CD4-positive, alpha-beta T cell treated with Interleukin-15 for 4 hours (primary cell): Measurements from ENCODE around the gene PLEKHG5.
"Not testable (repeated sequence)": the region's sequence is repeated elsewhere in the genome, so short reads cannot be mapped to it uniquely, and the experiment has no call there.

Experiments used
- DNase-seq: peaks from one replicate; pipeline ENCODE4 v3.0.0-alpha.2; 2020; ENCODE audit warnings: low spot score

Gene PLEKHG5

DNA sequence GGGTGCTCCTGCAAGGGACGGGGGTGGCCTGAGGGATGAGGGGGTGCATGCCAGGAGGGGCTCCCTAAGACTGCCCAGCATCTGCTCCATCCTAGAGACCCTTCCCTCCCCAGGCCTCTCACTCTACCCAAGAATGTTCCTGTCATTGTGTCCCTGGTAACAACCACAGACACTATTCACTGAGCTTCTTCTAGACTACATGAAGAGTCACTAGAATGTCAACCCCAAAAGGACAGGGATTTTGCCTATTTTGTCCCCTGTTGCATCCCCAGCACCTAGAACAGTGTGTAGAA is 28.4 kb downstream of the PLEKHG5 start:
- DNase-seq = no peak

DNA sequence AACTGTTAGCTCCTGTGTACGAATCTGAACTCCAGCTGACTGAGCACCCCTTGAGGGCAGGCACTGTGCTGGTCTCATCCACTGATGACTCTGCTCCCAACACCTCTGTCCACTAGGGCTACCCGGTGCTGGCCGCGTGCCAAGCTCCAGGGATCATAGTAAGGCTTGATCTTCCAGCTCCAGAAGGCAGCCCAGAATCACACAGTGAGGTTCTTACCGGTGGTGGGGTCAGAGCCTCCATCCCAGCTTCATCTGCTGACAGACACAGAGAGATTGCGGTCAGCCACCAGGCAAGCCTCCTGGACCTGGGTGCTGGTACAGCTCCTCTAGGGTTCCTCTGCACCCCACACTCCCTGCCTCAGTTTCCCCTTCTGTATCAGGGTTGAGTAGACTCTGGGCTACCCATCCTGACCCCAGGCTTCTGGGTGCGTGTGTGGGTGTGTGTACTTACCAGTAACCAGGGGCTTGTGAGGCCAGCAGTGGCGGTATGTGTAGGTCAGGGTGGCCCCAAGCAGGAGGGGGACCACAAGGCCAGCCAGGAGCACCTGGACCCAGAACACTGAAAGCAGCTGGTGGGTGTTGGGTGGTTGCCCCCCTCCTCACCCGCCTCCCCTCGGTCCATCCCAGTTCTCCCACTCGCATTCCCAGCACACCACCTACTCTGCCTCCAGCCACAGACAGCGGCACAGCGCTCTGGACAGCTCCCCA is 28.9 kb downstream of the PLEKHG5 start:
- DNase-seq = no peak

DNA sequence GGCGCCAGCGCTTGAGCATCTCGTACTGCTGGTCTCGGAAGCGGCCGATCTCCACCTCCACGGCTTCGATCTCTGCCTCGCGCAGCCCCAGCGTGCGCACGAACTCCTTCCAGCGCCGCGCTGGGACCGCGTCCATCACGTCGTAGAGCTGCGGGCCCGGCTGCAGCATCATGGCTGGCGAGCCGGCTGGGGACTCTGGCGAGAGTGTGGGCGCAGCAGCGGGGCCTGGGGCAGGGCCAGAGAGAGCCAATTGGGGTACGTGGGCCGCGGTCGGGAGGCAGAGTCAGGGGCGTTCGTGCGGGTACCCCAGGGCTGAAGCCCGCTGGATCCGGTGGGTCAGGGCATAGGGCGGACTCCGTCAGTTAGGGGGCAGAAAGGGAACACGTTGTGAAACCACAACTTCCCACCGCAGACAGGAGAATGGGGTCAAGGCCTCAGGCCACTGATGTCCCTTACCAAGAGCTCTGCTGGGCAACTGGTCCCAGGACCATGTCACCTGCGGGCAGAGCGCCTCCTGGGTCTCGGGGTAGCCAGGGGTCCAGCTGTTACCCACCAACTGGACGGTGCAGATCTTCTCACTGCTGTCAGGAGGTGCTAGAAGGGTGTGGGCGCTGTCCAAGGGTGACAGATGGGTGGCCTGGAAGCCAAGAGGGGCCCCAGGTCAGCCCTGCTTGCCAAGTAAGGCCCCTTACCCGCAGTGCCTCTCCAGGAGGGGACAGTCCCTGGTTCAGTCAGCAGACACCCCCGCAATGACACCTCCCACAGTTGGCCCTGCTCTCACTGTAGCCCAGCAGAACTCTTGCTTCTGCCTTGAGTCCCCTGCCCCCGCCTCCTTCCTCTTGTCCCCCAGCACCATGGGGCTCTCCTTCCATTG is 29.7 kb downstream of the PLEKHG5 start:
- DNase-seq = no peak

DNA sequence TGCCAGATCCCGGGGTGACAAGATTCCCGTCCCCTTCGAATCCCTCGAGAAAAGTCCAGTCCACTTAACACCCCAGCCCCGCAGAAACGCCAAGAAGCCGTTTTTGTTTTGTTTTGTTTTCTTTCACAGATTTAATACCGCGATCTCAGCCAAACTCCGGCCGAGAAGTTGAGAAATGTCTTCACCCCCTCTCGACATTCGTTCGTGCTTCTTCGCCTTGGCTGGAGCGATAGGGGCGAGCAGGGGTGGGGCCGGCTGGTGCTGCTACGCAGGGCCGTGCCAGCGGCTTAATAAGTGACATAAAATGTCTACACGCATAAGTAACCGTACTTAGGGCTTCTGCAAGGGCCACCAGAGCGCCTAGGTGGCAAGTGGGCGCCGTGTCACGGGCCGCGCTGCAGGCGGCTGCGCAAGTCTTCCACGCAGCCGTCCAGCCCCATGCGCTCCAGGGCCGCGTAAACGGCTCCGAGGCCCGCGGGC is 30.4 kb downstream of the PLEKHG5 start:
- DNase-seq = no peak

DNA sequence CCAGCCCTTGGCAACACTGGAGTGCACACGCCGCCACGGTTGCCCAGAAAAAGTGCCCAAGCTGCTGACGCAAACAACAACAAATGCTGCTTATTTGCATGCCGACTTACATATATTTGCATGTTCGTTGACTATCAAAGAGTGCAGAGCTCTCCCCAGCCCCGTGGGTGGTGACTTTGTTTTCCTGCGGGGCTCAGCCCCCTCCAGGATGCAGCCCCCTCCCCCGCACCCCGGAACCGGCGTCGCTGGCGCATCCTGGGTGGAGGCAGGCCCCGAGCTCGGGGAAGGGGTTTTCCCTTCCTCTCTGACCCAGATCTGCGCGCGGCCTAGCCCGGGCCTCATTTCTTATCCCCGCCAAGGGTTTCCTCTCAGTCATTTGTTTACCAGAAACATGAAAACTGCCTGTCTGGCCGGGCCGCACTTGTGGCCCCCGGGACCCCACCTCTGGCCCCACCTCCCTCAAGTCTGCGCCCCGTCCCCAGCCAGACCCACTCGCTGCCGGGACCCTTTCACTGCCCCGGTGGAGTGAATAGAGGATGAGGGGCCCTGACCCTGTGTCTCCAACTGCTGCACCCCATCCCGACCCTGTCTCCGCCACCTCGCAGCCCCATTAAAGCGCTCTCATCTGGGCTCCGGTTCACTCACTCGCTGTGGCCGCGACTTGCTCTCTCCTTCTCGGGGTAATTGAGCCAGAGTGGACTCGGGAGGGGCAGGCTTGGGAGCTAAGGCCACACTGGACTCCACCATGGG is 31.0 kb downstream of the PLEKHG5 start:
- peak; percentile 93 for DNase-seq

DNA sequence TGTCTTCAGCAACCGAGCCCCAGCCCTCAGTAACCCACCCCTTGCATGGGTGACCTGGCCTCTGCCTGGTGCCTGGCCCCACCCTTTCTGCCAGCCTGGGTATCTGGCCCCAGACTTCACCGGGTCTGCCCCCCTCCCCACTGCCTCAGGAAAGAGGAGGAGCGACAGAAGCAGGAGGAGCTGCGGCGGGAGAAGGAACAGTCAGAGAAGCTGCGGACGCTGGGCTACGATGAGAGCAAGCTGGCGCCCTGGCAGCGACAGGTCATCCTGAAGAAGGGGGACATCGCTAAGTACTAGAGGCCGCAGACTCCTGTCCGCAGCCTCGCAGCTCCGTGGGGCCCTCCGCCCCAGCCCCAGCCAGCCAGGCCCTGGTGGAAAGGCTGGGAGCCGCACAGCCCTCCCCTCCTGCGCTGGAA is 31.6 kb downstream of the PLEKHG5 start:
- peak; percentile 78 for DNase-seq

DNA sequence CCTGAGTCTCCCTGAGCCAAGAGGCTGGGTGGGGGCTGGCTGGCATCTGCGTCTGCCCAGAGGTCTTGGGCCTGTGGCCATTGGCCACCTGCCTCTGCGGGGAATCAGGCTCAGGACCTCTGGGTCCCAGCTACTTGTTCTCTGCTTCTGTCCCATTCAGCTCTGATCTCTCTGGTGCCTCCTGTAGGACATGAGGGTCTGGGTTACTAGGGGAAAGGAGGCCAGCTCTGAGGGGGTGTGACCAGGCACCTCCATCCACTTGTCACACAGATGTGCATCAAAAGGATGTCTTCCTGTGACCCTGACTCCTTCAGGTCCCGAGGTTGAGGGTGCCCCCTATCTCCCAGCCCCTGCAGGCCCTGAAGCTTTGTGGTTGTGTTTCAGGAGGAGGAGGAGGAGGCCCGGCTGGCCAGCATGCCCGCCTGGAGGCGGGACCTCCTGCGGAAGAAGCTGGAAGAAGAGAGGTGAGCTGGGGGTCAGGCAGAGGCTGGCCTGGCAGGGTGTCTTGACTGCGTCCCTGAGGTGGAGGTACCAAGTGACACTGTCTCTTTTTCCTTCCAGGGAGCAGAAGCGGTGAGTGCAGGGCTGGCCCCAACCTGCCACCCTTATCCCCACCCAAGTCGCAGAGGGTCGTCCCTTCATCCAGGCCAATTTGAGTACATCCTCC is 34.5 kb downstream of the PLEKHG5 start:
- no peak for DNase-seq

DNA sequence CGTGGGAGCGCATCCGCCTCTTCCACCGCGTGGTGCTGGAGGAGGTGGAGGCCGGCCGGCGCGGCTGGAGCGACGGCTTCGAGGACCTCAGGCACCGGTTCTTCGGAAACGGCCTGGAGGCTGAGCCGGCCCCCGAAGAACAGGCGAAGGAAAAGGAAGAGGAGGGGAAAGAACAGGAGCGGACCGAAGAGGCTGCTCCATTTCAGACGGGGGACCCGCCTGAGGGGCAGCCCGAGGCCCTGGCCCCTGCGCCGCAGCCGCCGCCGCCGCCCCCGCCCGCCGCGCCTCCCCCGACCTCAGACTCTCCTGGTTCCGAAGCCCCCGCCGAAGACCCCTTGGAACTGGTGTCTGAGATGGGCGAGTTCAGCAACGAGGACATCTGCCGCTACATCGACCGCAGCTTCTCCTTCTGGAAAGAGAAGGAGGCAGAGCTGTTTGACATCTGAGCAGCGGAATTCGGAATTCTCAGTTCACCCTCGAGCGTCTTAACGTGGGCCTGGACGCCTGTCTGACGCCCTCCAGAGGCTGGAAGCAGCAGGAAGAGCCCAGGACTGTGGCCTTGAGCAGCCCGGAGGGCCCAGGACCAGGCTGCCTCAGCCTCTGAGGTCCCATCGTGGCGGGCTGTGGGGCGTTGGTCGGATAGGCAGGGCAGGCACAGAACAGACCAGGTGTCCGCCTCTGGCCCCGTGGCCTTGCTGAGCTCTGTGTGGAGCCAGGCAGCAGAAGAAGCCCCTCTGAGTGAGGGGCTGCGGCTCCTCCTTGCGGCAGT is 35.5 kb downstream of the PLEKHG5 start:
- DNase-seq = not testable (repeated sequence)

DNA sequence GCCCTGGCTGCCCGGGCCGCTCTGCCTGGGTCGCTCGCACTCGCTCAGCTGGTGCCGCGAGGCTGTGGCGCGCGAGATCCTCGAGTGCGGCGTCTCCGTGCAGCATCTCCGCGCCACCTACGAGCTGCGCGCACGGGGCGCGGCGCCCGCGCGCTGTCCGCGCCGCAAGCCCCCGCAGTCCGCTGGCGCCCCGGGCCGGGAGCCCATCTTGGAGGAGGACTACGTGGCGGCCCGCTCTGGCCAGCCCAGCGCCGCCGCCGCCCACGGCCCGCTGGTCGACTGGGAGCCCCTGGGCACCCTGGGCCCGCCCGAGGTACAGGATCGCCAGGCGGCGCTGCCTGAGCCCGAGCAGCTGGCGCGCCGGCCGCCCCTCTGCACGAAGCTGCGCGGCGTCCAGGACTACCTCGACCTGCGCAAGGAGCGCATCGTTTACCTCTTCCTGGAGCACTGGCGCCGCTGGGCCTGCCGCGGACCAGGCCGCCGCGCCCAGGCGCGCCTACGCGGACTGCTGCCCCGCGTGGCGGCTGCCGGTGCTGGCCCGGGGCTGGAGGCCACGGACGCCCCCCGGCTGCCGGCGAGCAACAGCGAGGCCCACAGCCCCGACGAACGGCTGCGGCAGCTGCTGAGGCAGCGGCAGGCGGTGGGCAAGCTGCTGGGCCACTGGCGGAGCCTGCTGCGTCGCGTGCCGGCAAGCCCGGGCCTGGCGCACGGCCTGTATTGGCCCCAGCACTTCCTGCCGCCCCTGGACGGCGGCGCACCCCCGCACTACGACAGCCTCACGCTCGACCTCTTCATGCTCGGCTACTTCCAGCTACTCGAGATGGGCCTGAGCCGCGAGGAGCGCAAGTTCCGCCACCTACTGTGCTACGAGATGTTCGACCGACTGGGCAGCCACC is 36.4 kb downstream of the PLEKHG5 start:
- peak; percentile 46 for DNase-seq

DNA sequence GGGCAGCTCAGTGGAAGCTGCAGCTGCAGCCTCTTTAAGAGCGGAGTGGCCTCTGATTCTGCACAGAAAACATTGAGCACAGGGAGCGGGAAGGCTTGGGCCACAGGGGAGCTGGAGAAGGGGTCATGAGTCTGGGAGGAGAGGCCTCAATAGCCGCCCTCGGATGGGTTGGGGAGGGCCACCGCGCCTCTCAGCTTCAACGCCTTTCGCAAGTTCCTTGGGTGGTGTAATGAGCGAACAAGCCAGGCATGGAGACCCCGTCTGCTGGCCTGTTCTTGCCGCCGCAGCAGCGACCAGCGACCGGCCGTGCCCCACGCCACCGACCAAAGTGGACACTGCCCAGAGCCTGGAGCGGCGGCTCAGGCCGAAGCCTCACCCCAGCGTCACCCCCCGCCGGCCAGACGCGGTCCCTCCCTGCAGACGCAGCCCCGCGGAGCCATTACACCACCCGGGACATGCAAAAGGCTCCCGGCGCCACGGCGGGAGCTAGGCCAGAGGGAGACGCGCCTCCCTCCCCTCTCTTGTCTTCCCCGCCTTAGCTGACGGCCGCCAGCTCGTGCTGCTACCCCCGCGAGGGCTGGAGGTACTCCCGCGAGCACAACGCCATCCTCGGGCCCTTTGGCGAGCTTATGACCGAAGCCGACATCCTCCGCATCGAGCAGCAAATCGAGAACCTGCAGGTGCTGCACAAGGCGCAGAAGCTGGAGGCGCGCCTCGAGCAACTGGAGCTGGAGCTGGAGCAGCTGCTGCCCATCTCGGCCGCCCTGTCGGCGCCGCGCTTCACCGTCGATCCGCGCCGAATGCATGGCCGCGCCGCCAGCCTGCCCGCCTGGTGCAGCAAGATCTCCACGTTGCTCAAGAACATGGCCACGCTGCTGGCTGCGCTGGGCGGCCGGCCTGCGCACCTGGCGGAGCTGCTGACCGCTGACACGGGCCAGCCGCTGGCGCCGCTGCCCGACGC is 37.3 kb downstream of the PLEKHG5 start:
- not testable (repeated sequence) for DNase-seq

DNA sequence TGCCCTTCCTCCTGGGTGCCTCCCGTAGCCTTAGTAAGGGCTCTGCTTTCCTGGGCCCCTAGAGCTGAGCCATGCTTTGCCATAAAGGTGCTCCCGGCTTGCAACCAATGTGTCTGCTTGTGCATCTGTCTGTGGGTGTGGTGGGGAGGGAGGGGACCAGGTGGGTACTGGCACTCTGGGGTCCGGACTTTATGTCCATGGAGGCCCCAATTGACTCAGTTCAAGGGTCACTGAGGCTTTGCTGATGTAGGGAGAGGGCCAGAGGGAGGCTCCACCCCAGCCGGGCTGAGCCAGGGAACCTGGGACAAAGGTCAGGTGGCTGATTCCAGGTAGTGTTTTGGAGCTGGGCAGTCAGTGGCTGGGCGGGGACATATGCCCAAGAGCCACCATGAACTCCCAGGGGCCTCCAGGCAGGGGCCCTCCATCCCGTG is 40.5 kb downstream of the PLEKHG5 start:
- no peak for DNase-seq

DNA sequence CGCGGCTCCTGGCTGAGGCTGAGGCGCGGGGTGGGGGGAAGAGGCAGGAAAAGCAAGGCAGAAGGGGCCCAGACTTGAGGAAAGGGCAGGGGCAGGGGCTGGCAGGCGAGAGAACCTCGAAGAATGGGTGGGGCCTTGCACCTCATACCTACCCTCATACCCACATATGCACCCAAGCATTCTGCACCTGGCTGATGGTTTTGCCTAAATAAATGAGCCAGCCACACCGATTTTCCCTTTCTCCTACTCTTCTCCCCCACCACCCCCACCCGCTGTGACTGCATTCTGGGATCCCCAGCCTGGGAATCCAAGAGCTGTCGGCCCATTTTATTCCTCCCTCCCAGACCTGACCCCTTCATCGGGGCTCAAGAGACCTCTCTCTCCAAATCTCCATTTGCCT is 41.0 kb downstream of the PLEKHG5 start:
- not testable (repeated sequence) for DNase-seq

DNA sequence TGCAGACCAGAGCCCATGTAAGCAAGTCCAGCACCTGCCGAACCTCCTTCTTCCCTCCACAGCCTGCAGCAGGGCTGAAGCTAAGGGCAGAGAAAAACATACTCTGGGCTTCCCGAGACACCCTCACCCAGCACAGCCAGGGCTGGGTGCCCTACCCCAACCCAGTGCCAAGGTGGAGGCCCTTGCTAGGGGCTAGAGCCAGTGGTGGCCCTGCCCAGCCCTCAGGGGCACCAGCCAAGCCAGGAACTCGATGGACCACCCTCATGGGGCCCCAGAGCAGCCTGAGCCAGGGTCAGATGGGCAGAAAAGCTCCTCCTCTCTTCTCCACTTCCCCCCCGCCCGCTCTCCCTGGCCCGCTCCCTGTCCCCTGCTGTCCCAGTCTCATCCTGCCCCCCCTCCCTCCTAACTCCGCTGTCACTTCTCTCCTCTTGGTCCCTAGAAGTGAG is 41.4 kb downstream of the PLEKHG5 start:
- no peak for DNase-seq

DNA sequence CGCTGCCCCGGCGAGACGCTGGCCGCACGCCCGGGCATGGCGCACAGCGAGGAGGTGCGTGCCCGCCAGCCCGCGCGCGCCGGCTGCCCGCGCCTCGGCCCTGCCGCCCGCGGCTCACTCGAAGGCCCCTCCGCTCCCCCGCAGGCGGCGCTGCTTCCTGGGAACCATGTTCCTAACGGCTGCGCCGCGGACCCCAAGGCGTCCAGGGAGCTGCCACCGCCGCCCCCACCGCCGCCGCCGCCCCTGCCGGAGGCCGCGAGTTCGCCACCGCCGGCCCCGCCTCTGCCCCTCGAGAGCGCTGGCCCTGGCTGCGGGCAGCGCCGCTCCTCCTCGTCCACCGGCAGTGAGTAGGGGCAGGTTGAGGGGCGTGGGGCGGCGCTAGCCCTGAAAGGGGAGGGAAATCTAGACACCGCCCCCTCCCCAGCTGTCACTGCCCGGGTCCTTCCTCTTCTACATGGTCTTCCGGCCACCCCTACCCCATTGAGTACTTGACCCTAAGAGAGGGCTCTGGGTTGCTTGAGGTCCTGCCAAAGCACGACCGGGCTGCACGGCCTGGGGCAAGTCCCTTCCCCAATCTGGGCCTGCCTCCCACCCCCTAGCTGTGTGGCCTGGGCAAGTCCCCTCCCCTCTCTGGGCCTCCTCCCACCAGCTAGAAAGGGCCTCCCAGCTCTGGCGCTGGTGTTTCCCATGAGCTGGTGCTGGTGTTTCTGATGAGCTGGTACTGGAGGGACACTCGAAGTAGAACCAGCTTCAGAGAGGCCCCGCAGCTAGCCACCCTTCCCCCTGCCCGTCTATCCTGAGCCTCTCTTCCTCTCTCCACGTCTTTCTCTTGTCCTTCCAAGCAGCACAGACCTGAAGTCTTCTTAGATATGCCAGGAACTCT is 42.5 kb downstream of the PLEKHG5 start:
- no peak for DNase-seq

DNA sequence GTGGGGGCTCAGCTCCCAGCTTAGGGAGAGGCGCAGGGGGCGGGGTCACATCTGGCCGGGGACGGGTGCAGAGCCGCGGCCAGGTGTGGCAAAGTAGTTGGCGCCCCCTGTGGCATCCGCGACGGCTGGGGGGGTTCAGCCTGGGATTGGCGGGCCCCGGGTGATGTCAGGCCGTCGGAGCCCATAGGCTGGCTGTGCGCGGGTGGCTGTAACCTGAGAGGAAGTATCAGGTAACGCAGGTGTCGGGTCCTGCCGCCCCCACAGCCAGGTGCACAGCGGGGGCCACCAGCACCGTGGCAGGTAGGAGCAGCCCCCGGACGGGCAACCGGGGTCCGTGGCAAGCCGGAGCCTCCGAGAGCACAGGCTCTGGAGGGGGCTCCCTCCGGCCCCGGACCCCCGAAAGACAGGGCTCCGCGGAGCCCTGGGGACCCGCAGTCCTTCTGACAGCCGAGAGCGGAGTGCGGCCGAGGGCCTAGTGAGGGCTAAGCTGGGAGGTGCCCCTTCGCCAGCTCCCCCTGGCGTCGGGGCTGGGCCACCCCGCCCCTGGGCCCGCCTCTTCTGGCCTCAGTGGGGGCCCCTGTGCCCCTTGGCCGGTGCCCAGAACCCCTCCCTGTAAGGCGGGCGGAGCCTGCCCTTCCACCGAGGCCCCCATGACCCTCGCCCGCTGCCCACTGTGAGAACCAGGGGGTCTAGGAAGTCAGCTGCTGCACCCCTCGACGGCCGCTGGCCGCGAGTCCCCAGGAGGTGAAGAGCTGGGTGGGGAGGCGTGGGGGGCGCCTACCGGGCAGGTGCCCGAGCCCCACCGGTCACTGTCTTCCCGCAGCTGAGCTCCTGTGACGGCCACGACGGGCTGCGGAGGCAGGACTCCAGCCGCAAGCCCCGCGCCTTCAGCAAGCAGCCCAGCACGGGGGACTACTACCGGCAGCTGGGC is 43.4 kb downstream of the PLEKHG5 start:
- peak; percentile 43 for DNase-seq

DNA sequence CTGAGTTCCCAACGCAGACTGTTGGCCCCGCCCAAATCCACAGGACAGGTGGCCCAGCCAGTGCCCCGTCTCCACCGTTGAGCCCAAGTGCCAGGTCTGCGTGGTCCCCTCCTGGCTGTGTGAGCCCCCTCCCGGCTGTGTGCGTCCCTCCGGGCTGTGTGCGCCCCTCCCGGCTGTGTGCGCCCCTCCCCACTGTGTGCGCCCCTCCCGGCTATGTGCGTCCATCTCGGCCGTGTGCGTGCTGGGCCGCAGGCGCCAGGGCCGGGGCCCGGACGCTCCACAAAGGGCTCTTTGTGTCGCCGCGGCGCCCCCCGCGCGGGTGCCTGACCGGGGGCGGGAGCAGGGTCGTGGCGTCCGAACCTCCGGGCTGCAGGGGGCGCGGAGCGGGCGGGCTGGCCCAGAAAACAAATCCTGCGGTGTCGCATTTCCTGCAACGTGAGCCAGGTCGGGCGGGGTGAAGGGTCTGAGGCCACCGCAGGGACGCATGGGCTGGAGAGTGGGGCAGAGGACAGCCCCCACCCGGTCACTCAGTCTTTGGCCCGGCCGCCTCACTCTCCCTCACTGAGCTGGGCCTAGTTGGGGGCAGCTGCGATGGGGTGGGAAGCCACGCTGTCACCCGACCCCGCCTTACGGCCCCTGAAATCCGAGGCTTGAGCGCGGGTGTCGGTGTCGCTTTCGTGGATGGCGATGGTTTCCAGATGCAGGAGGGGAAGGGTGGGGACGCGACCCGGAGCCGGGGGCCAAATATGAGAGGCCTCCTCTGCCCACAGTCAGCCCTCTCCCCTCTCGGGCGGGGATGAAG is 44.2 kb downstream of the PLEKHG5 start:
- DNase-seq = no peak
